Hepatocyte (in vitro differentiated cells): ENCODE data around the gene STKLD1.

Source experiments
- EZH2 ChIP-seq: fragments of 200-600 bp; sonication (generic); IDR thresholded peaks from 2 replicates; pipeline ENCODE4 v1.6.1; 2016; ENCODE audit warnings: antibody characterized with exemption, mild to moderate bottlenecking, borderline replicate concordance
- EZH2phosphoT487 ChIP-seq: fragments of 200-600 bp; sonication (generic); IDR thresholded peaks from one replicate; pipeline ENCODE4 v1.6.1; 2018; ENCODE audit warnings: antibody characterized with exemption, mild to moderate bottlenecking, low read depth, moderate library complexity; ENCODE audit not compliant: unreplicated experiment, severe bottlenecking
- TF ChIP-seq, protein P1 (sequence below): fragments of 200-600 bp; sonication (generic); IDR thresholded peaks from 2 replicates; pipeline ENCODE4 v1.5.1; 2016; ENCODE audit warnings: antibody characterized with exemption, mild to moderate bottlenecking; ENCODE audit not compliant: poor library complexity

DNA sequence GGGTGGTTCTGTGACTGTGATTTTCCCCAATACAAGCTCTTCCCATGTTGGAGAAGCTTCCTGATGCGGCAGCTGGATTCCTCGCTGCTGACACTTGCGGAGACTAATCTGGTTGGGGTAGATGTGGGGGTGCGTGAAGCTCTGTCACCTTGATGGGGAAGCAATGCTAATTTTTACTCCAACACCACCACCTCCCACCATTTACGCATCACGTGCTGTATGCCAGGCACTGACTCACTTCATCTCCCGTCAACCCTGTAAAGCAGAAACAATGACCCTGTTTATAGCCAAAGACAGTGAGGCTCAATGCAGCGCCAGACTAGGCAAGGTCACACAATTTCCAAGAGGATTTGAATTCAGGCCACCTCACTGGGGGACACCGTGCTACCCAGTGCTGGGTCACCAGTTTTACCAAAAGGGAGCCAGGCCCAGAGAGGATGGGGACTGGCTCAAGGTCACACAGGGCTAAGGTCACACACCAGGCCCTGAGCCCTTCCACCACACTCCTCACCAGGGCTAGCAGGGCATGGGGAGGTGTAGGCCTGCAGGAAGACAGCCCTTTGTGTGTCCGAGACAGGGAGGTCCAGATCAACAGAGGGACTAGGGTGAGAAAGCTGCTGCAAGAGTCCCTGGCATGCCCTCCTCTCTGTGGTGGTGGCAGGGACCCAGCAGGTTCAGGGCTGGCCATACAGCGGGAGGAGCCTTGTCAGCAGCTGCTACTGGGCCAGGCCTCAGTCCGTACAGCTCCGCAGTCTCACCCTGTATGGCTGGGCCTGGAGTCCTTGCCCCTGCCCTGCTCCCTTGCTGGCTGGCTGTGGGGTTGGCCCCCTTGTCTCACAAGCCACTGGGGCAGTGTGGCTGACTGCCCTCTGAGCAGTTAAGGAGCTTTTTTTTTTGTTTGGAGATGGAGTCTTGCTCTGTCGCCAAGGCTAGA, 3.3 kb downstream of the STKLD1 start:
- TF ChIP-seq, protein P1, sequence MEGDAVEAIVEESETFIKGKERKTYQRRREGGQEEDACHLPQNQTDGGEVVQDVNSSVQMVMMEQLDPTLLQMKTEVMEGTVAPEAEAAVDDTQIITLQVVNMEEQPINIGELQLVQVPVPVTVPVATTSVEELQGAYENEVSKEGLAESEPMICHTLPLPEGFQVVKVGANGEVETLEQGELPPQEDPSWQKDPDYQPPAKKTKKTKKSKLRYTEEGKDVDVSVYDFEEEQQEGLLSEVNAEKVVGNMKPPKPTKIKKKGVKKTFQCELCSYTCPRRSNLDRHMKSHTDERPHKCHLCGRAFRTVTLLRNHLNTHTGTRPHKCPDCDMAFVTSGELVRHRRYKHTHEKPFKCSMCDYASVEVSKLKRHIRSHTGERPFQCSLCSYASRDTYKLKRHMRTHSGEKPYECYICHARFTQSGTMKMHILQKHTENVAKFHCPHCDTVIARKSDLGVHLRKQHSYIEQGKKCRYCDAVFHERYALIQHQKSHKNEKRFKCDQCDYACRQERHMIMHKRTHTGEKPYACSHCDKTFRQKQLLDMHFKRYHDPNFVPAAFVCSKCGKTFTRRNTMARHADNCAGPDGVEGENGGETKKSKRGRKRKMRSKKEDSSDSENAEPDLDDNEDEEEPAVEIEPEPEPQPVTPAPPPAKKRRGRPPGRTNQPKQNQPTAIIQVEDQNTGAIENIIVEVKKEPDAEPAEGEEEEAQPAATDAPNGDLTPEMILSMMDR, result no peak
- TF ChIP-seq EZH2phosphoT487, result no peak
- TF ChIP-seq EZH2, result no peak
